ENCODE measurements around the gene CDH4.

The CDH4 gene

DNA sequence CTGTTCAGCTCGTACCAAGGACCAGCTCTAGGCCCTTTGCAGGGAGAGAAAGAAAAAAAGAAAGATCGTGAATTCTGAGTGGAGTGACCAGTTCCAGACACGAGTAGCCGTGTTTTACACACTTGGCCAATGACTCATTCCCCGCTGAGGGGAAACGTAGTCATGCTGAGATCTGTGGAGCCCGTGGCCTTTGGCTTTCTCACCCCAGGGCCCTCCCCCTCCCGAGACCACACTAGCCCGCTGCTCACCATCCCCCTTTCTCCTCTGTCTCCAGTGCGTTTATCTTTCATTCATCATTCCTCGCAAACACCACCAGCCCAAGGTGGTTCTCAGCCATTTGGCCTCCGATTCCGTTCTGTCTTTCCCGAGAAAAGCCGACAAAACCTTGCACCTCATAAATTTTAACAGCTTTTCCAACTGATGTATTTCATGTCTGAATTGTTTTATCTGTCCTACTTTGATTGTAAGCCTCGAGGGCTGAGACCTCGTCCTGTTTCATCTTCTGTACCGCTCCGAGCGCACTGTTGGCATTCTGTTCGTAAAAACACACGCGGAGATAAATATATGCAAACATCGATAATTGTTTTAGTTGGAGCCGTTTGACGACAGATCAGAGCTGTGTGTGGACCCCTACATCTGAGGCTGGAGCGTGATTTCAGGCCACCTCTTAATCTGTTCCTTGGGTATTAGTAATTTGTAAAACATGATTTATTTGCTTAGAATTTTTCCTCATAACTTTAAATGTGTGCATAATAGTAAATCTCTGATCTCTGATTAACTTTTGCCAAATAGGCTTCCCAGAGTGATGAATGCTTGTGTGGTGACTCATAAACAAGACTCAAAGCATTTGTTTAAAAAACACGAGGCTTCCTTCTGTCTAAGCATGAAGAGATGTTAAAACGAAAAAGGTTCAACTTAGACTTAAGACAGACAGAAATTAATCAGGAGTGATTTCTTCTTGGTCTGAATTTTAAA, 336.6 kb downstream of the CDH4 start:
- no peak for DNase-seq

GRCh38 chr20:61590236-61590635, 338.2 kb downstream of the CDH4 start:
- DNase-seq = no peak

DNA sequence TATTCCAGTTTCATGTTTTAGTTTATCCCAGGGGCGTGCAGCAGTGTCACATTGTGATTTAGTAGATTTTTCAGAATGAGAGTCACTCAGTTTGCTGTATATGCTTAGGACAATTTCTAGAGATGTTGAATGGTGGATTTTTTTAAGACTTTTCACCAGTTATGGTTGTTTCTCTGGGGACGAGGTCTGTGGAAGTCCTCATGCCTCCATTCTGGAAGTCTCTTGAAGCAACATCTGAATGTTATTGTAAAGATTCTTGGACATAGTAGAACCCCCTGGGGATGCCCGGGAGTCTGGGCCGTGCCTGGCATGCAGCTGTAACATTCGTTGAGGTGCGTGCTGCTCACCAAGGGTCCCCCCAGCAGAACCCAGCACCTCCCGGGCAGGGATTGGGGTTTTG, 341.5 kb downstream of the CDH4 start:
- DNase-seq = no peak

GRCh38 chr20:61594198-61594597, 342.1 kb downstream of the CDH4 start:
- DNase-seq = no peak

- no peak for DNase-seq
Measured at GRCh38 chr20:61595216-61595615, 343.2 kb downstream of the CDH4 start.

DNA sequence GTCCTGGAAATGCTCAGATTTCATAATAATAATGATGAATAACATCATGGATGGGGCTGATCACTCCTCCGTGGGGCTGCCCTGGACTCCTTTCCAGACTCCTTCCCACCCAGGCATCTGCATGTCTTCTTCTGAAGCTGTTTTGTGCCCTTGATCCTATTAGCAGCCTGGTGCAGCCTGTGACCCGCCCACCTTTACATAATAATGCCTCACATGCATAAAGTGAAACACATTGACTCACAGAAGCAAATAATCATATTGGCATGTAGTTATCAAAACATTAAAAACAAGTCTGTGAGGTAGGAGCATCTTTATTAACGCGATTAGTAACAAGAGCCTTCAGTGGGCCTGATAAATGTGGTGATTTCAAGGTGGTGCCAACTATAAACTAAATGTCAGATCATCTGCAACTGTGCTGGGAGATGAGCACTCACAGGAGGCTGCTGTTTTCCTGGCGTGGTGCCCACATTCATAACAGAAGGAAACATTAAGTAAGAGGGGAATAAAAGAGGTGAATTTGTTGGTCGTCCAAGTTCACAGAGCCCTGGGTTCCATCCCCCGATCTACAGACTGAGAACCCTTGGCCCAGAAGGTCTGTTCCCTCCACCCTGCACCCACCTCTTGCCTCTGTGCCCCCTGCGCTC, 344.7 kb downstream of the CDH4 start:
- DNase-seq = no peak

DNA sequence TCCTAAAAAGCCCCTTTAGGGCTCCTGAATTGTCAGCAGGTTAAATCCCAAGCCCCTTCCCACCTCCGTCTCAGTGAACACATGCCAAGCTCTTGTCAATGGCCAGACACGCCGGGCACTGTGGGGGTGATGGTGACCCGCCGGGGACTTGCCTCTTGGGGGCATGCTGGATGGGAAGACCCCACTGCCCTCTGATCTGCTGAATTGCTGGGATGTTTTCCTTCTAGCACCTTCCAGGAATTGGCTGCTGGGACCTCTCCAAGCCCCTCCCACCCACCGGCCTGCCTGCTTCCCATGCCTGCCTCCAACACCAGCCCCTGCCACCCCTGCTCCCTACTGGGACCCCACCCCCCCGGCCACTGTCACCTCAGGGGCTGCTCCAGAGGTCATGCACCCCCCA, 345.9 kb downstream of the CDH4 start:
- no peak for DNase-seq

- no peak for DNase-seq
Measured at GRCh38 chr20:61598586-61598985, 346.5 kb downstream of the CDH4 start.

DNA sequence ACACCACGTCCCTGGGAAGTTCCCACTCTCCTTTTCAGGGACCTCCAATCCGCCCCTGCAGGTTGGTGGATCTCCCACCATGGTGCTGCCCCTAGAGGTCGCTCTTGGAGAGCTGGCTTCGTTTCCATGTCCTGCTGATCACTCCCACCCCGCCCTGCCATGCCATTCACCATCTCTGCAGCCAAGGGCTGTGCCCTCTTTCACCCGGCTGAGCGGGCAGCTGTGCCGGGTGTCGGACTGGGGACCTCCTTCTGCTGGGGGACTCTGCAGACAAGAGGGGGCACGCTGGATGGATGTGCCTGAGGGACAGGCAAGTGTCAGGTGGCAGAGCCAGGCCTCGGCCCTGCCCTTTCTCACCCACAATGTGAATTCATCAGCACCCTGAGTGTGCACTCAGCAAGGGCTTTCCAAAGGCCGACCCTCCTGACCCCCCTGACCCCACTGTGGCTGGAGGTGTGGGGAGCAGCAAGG, 347.0 kb downstream of the CDH4 start:
- peak; percentile 54 for DNase-seq

GRCh38 chr20:61599541-61599992, 347.5 kb downstream of the CDH4 start:
- DNase-seq = peak; percentile 55

DNA sequence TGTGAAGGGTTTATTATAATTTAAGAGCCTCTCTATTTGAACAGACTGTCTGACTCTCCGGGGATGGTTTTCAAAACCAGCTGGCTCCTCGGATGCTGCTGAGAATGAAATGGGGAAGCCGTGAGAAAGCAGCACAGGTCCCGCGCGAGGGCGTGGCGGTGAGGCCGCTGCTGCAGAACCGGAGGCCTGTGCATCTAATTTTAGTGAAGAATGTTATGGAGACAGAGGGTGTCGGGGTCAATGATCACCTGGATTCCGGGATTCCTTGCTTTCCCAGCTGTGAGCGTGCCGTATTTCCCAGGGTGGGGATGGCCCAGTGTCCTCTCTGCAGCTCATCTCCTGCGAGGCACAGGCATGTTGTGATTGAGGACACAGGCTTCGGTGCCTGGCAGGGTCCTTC, 348.0 kb downstream of the CDH4 start:
- DNase-seq = no peak

- no peak for DNase-seq
Measured at GRCh38 chr20:61601361-61601760, 349.3 kb downstream of the CDH4 start.

DNA sequence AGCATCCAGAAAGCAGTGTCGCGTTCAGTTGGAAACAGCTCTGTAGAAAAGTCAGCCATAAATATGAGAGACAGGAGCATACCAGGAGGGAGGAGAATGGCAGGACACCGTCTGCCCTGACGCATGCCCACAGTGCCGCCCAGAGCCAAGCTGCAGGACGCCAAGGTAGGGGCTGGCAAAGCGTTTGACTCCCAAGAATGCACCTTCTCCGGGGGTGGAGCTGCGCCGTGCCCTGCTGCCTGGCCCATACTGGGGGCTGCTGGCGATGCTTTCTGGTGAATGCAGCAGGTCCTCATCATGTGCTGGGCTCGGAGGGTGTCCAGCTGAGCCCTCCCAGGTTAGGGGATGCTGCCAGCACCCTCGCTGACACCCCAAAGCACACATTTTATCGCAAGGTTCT, 349.8 kb downstream of the CDH4 start:
- DNase-seq = no peak

GRCh38 chr20:61603715-61604114, 351.7 kb downstream of the CDH4 start:
- DNase-seq = no peak

DNA sequence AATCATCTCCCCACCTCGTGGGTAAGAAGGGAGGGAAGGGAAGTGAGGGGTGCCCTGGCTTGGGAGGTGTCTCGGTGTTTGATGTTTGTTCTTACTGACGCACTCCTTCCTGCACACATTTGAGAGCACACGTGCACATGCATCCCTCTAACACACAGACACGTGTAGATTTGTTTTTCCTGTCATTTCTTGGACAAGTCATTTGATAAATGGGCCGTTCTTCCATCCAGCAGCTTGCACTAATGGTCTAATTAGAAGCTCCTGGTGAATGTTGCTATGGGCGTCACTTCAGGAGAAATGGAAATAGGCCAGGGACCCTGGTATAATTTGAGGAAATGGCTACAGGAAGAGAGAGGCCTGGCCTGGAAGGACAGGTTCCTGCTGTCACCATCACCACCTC, 352.5 kb downstream of the CDH4 start:
- no peak for DNase-seq

- DNase-seq = no peak
Measured at GRCh38 chr20:61605283-61605682, 353.2 kb downstream of the CDH4 start.

GRCh38 chr20:61605862-61606557, 353.9 kb downstream of the CDH4 start:
- DNase-seq = no peak

GRCh38 chr20:61608275-61609085, 356.4 kb downstream of the CDH4 start:
- DNase-seq = peak; percentile 83

GRCh38 chr20:61609461-61609860, 357.4 kb downstream of the CDH4 start:
- DNase-seq = peak; percentile 37

DNA sequence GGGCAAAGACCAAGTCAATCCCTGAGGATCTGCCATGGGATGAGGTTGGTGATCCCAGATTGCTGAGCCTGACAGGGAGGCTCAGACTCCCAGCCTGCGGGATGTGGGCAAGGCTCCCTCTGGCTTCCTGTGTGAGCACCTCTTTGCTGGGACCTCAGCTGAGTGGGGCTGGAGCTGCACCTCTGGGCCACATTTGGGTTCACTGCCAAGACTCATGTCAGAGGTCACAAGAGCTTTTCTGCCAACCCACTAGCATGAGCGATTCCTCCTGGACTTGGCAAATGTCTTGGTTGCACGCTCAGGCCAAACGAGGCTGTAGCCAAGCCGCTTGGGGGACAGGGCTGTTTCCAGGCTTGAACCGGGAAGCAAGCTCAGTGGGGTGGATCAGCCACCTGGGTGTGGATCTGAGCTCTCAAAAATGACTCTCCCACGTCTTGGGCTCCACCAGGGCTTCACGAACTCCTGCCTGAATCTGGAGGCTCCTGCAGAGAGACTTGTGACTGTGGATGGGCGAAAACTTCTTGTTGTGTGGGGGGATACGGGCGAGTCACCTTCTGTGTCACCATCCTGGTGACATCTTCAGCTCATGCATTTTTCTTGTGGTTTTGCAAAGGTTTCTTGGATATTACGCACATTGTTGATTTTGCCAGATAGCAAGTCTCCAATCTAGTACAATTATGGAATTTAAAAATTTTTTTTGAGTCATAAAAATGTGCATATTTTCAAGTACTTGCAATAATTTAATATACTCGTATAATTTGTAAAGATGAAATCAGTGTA, 359.5 kb downstream of the CDH4 start:
- DNase-seq = no peak

- no peak for DNase-seq
Measured at GRCh38 chr20:61613917-61614705, 362.1 kb downstream of the CDH4 start.

Data from eye (tissue), 1 donor.